HG03439 (cell line): ENCODE data around the gene MTCH2.
A peak's percentile ranks its signal among the peaks of the same experiment; 100 is the strongest.
"Not testable (repeated sequence)": the region's sequence is repeated elsewhere in the genome, so short reads cannot be mapped to it uniquely, and the experiment has no call there.

ENCODE experiments used
- ATAC-seq: cut with Tn5 transposase; IDR thresholded peaks from one replicate; pipeline ENCODE4 v1.9.1; 2021; ENCODE audit warnings: mild to moderate bottlenecking, moderate library complexity; ENCODE audit not compliant: unreplicated experiment

Gene MTCH2

GRCh38 chr11:47642099-47642855 lies at the start of gene MTCH2:
Gene MTCH2 (minus strand): TSS chr11:47642559. CDS start chr11:47642465, 94 bp downstream.
- peak; percentile 92 for ATAC-seq

GRCh38 chr11:47691979-47692378 lies 49.6 kb upstream of the MTCH2 start:
- no peak for ATAC-seq

GRCh38 chr11:47689480-47689879 lies 47.1 kb upstream of the MTCH2 start:
- no peak for ATAC-seq

- no peak for ATAC-seq
Measured at GRCh38 chr11:47688991-47689390, 46.6 kb upstream of the MTCH2 start.

- ATAC-seq = no peak
Measured at GRCh38 chr11:47688111-47688510, 45.8 kb upstream of the MTCH2 start.

- ATAC-seq = not testable (repeated sequence)
Measured at GRCh38 chr11:47686704-47687103, 44.3 kb upstream of the MTCH2 start.

GRCh38 chr11:47686151-47686550 lies 43.8 kb upstream of the MTCH2 start:
- no peak for ATAC-seq

- no peak for ATAC-seq
Measured at GRCh38 chr11:47675851-47676250, 33.5 kb upstream of the MTCH2 start.

- no peak for ATAC-seq
Measured at GRCh38 chr11:47672283-47672730, 29.9 kb upstream of the MTCH2 start.

- no peak for ATAC-seq
Measured at GRCh38 chr11:47669856-47670255, 27.5 kb upstream of the MTCH2 start.

GRCh38 chr11:47668665-47669064 lies 26.3 kb upstream of the MTCH2 start:
- ATAC-seq = no peak

- no peak for ATAC-seq
Measured at GRCh38 chr11:47667555-47667954, 25.2 kb upstream of the MTCH2 start.

- ATAC-seq = no peak
Measured at GRCh38 chr11:47667135-47667534, 24.8 kb upstream of the MTCH2 start.

GRCh38 chr11:47664936-47665335 lies 22.6 kb upstream of the MTCH2 start:
- ATAC-seq = not testable (repeated sequence)

GRCh38 chr11:47661245-47661644 lies 18.9 kb upstream of the MTCH2 start:
- ATAC-seq = no peak

- no peak for ATAC-seq
Measured at GRCh38 chr11:47659276-47659675, 16.9 kb upstream of the MTCH2 start.

GRCh38 chr11:47656260-47656885 lies 14.0 kb upstream of the MTCH2 start:
- ATAC-seq = no peak

- ATAC-seq = no peak
Measured at GRCh38 chr11:47651818-47652469, 9.6 kb upstream of the MTCH2 start.

- no peak for ATAC-seq
Measured at GRCh38 chr11:47649276-47649675, 6.9 kb upstream of the MTCH2 start.

- ATAC-seq = no peak
Measured at GRCh38 chr11:47646019-47646418, 3.7 kb upstream of the MTCH2 start.

GRCh38 chr11:47645500-47645899 lies 3.1 kb upstream of the MTCH2 start:
- no peak for ATAC-seq

- ATAC-seq = no peak
Measured at GRCh38 chr11:47641600-47642098, 710 bp downstream of the MTCH2 start.
